HG02840 (cell line): ENCODE results near the gene LDB2.

Experiments used
- ATAC-seq: cut with Tn5 transposase; IDR thresholded peaks from one replicate; pipeline ENCODE4 v1.9.1; 2021; ENCODE audit warnings: mild to moderate bottlenecking, moderate library complexity, moderate number of reproducible peaks; ENCODE audit not compliant: unreplicated experiment, low FRiP score

Gene LDB2

GRCh38 chr4:16464651-16465050, 433.8 kb downstream of the LDB2 start:
- ATAC-seq = no peak

GRCh38 chr4:16462656-16463055, 435.8 kb downstream of the LDB2 start:
- no peak for ATAC-seq

- ATAC-seq = no peak
These were observed 437.1 kb downstream of the LDB2 start for GRCh38 chr4:16461362-16461761.

GRCh38 chr4:16457944-16458343, 440.5 kb downstream of the LDB2 start:
- no peak for ATAC-seq
